Measurements from ENCODE around the gene ACAD10.

DNA sequence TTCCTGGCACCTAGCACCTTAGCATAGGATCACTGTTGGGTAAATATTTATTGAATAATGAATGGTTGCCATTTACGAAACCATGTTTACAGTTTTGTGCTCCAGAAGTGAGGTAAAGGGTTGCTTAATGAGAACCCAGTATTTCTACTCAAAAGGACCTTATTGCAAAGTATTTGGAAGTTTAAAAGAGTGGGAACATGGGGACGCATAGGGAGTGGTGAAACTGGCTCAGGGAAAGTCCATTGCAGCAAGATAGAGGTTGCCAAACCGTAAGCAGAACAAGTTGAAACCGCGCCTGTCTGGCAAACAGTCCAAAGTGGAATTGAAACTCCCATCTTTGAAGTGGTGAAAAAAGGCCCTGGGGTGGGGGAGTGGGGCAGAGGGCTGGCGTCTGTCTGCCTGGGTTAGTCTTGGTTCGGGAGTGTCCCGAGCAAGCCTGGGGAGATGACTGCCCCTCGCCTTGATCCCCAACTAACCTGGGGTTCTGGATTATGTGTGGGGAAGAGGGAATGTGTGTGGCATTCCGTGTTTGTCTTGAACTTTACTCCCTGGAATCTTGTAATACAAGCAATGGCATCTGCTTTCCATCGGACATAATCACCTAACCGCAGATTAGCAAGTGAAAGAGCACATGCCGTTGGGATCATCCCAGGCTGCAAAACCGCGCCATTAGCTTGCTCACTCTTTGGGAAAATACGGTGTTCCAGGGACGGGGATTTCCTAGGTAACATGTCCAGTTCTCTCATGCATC, 88.1 kb downstream of the ACAD10 start:
- TF ChIP-seq, protein P1, sequence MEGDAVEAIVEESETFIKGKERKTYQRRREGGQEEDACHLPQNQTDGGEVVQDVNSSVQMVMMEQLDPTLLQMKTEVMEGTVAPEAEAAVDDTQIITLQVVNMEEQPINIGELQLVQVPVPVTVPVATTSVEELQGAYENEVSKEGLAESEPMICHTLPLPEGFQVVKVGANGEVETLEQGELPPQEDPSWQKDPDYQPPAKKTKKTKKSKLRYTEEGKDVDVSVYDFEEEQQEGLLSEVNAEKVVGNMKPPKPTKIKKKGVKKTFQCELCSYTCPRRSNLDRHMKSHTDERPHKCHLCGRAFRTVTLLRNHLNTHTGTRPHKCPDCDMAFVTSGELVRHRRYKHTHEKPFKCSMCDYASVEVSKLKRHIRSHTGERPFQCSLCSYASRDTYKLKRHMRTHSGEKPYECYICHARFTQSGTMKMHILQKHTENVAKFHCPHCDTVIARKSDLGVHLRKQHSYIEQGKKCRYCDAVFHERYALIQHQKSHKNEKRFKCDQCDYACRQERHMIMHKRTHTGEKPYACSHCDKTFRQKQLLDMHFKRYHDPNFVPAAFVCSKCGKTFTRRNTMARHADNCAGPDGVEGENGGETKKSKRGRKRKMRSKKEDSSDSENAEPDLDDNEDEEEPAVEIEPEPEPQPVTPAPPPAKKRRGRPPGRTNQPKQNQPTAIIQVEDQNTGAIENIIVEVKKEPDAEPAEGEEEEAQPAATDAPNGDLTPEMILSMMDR (IDR thresholded peaks at IDR 0.05; ENCODE audit: low read length), result no peak
- TF ChIP-seq EZH2phosphoT487 (IDR thresholded peaks at IDR 0.05; ENCODE audit: low read length) (no peak), EZH2 (optimal IDR thresholded peaks at IDR 0.05; ENCODE audit: low read depth, low read length) (no peak)

All from MM.1S (cell line).